ENCODE results near the gene ANKIB1.

Gene ANKIB1

DNA sequence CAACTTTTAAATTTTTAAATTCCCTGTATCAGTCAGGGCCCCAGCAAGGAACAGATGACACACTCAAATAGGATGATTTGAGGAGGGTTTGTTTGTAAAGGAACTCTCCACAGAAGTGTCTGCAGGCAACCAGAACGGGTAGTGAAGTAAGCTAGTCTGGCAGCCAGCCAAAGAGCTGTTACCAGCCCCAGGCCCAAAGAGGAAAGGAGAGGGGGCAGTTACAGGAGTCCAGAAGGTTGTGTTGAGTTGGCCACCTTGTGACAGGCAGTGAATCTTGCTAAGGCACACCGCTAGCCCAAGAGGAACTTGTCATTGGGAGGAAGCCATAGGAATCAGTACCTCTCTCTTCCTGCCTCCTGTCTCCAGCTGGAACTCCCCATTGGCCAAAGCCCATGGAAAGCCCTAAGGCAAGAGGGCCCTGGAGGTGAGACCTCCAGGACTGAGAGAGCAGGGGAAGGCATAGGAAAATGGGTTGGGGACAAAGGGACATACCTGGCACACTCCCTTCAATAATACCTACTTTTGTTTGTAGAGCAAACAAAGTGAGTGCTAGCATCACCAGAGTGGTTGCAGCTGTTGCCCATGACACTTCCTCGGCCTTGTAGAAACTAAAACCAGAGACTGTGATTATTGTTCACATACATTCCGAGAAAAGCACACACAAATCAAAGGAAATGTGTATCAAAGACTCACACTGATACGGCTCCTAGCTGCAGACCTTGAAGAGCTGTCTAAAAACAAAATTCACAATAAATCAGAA is 176.1 kb downstream of the ANKIB1 start:
- peak; percentile 7 for DNase-seq (ENCODE audit: low read depth in 2 of 2)

DNA sequence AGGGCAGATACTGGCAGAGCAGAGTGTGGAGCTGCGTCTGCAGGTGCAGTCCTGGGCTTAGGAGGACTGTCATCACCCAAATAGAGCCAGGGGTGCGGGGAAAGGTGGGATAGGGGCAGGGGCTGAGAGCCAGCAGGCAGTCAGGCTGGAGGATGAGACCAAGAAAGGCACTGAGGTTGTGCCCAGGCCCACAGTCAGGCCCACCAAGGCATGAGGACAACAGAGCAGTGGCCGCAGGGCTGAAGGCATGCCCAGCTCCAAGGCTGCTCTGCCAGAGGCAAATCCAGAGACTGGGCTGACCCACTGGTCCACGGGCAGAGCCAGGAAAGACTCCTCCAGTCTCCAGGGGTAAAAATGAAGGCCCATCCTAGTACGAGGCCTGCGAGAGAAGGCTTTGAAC is 177.2 kb downstream of the ANKIB1 start:
- TF ChIP-seq, protein P1, sequence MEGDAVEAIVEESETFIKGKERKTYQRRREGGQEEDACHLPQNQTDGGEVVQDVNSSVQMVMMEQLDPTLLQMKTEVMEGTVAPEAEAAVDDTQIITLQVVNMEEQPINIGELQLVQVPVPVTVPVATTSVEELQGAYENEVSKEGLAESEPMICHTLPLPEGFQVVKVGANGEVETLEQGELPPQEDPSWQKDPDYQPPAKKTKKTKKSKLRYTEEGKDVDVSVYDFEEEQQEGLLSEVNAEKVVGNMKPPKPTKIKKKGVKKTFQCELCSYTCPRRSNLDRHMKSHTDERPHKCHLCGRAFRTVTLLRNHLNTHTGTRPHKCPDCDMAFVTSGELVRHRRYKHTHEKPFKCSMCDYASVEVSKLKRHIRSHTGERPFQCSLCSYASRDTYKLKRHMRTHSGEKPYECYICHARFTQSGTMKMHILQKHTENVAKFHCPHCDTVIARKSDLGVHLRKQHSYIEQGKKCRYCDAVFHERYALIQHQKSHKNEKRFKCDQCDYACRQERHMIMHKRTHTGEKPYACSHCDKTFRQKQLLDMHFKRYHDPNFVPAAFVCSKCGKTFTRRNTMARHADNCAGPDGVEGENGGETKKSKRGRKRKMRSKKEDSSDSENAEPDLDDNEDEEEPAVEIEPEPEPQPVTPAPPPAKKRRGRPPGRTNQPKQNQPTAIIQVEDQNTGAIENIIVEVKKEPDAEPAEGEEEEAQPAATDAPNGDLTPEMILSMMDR (IDR thresholded peaks at IDR 0.05; ENCODE audit: low read depth, low read length) = no peak
- no peak for DNase-seq (ENCODE audit: low read depth in 2 of 2)
- no peak overlapping the region for H3K4me3 ChIP-seq (replicated peaks in 1 of 2; ENCODE audit: low read depth in 2 of 2, low read length in 2 of 2)

More for the DNA sequence above, 176.1 kb downstream of the ANKIB1 start:
- H3K4me3 ChIP-seq (replicated peaks in 1 of 2; ENCODE audit: low read depth in 2 of 2, low read length in 2 of 2) = no peak overlapping the region
- TF ChIP-seq, protein P1 (IDR thresholded peaks at IDR 0.05; ENCODE audit: low read depth, low read length) = no peak

GRCh38 chr7:92423710-92424131 is 177.9 kb downstream of the ANKIB1 start:
- TF ChIP-seq, protein P1 (IDR thresholded peaks at IDR 0.05; ENCODE audit: low read depth, low read length) = no peak
- H3K4me3 ChIP-seq (replicated peaks in 1 of 2; ENCODE audit: low read depth in 2 of 2, low read length in 2 of 2) = no peak overlapping the region
- DNase-seq (ENCODE audit: low read depth in 2 of 2) = no peak

GRCh38 chr7:92425311-92425947 is 179.7 kb downstream of the ANKIB1 start:
- DNase-seq (ENCODE audit: low read depth in 2 of 2) = no peak
- no peak overlapping the region for H3K4me3 ChIP-seq (replicated peaks in 1 of 2; ENCODE audit: low read depth in 2 of 2, low read length in 2 of 2)
- TF ChIP-seq, protein P1 (IDR thresholded peaks at IDR 0.05; ENCODE audit: low read depth, low read length) = no peak

GRCh38 chr7:92427193-92427592 is 181.4 kb downstream of the ANKIB1 start:
- no peak overlapping the region for H3K4me3 ChIP-seq (replicated peaks in 1 of 2; ENCODE audit: low read depth in 2 of 2, low read length in 2 of 2)
- TF ChIP-seq, protein P1 (IDR thresholded peaks at IDR 0.05; ENCODE audit: low read depth, low read length) = no peak
- DNase-seq (ENCODE audit: low read depth in 2 of 2) = no peak

- TF ChIP-seq, protein P1 (IDR thresholded peaks at IDR 0.05; ENCODE audit: low read depth, low read length) = no peak
- DNase-seq (ENCODE audit: low read depth in 2 of 2) = no peak
- no peak overlapping the region for H3K4me3 ChIP-seq (replicated peaks in 1 of 2; ENCODE audit: low read depth in 2 of 2, low read length in 2 of 2)
These were observed 186.6 kb downstream of the ANKIB1 start for GRCh38 chr7:92432299-92432946.

Data from cardiac fibroblast (primary cell).